NT2/D1 (cell line): ENCODE data around the gene PDE4B.

Source experiments
- SUZ12 ChIP-seq: IDR thresholded peaks from 2 replicates; pipeline ENCODE4 v1.6.1; 2011; ENCODE audit not compliant: insufficient read length, insufficient read depth; ENCODE audit errors: extremely low read depth
- YY1 ChIP-seq: IDR thresholded peaks from 2 replicates; pipeline ENCODE4 v1.6.1; 2011; ENCODE audit not compliant: insufficient read length, insufficient read depth
- ZNF274 ChIP-seq: IDR thresholded peaks from 2 replicates; pipeline ENCODE4 v1.6.1; 2011; ENCODE audit warnings: mild to moderate bottlenecking, low read depth, low read length

DNA sequence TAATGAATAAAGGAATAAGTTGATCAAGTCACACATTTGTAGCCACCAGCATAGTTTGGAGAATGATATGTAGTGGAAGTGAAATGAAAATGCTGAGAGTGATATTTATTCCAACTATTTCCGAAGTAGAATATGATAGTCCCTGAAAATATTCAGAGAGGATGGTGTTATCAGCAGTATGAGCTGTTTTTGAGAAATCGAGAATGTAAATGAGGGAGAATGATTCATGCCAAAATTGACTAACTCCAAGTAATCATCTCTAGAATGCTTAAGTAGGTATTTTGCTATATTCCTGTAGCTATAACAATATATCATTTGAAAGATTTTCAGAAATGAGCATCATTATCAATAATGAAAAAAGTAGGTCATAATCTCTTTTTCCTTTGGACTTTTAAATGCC is 178.9 kb downstream of the PDE4B start:
- TF ChIP-seq SUZ12: no peak
- no peak for TF ChIP-seq YY1
- TF ChIP-seq ZNF274: no peak
